Left hindlimb (tissue), 1 donor: Measurements from ENCODE around the gene SYT6.
"Not testable (repeated sequence)": the region's sequence is repeated elsewhere in the genome, so short reads cannot be mapped to it uniquely, and the experiment has no call there.

ENCODE experiments used
- DNase-seq: peaks from one replicate; pipeline ENCODE4 v3.0.0-alpha.2; 2018

Gene SYT6

GRCh38 chr1:114090738-114091505, 62.7 kb downstream of the SYT6 start:
- DNase-seq = no peak

- no peak for DNase-seq
These were observed 64.0 kb downstream of the SYT6 start for GRCh38 chr1:114089502-114090138.

GRCh38 chr1:114088392-114089299, 65.0 kb downstream of the SYT6 start:
- DNase-seq = no peak

DNA sequence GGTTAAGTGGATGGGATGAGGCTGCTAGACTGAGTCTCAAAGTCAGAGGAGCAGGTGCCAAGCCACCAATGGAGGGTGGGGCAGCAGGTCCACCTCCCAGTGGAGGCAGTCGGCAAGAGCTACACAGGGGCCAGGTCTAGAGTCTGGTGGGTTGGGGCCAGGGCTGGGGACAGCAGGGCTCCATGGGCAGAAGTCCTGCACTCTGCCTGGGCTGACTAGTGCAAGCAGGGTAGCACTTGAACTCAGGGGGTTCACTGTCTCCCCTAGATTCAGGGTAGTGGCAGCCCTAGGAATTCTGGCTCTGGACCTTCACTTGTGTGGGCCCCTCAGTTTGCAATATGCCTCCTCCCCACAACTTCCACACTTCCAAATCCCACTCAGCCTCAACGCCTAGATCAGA, 66.2 kb downstream of the SYT6 start:
- DNase-seq = no peak

GRCh38 chr1:114086601-114087368, 66.9 kb downstream of the SYT6 start:
- DNase-seq = no peak

DNA sequence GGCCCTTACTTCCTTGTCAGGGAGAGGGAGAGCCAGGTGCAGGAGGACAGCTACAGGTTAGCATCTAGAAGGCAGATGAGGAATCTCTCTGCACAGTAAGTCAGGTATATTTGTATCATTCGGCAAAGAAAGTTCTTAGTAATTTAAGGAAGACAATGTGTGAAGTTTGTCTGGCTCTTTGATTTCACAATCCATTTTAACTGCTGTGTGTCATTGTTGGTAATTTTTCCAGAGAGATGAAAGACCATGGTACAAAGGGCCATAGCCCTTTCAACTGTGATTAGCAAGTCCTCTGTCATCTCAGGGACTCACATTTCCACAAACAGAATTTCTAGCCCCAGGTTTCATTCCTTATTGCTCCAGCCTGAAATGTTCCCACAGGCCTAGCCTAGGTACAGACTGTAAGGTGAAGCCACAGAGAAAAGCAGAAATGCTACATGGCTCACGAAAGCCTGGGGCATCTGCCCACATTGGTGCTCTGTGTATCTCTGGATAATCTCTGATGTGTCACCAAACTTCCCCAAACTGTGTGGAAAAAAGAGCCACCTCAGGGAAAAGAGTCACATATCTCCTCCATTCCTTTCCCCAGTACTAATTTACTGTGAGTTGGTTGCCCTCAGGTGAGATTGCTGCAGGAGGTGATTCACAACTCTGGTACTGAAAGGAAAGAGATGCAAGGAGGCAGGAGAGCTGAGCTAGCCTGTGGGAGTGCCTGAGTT, 70.6 kb downstream of the SYT6 start:
- DNase-seq = no peak

DNA sequence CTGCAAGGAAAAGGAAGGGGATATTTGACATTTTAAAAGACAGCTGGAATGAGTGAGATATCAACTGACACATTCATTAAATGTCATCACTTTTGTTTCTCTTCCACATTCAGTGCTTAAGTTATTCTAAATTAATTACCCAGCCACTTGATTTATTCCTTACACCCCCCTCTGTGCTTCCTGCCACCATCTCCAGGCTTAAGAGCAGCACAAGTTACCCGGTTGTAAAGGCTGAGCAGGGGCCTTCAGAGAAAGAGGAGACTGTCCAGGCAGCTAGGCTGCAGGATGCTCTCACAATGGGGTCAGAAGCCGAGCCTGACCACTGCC, 71.4 kb downstream of the SYT6 start:
- no peak for DNase-seq

GRCh38 chr1:114081437-114082303, 72.0 kb downstream of the SYT6 start:
- DNase-seq = no peak

GRCh38 chr1:114080511-114081436, 72.9 kb downstream of the SYT6 start:
- no peak for DNase-seq

DNA sequence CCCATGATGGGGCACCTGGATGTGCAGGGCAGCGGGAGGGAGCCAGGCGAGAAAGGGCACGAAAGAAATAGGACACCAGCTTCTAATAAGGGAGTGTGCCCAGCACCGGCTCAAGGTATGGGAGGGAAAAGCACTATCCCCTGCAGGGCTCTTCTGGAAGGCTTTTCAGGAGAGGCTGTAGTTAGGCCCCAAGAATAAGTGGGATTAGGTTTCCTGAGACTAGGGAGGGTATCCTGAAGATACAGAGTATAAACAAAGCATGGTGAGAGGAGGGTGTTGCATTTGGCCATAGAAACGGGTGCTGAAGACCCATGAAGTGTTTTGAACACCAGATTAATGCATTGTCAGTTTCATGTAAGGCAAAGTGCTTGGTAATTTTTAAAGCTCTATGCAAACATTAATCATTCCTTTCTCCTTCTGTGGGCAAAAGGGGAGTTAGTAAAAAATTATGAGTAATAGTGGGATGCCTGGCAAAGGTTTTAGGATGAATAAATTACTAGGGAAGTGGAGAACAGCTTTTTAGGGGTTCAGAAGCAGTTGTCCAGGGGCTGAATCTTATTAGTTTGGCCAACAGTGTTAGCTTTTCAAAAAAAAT, 74.0 kb downstream of the SYT6 start:
- no peak for DNase-seq

- no peak for DNase-seq
These were observed 75.6 kb downstream of the SYT6 start for GRCh38 chr1:114078116-114078515.

GRCh38 chr1:114077188-114077587, 76.5 kb downstream of the SYT6 start:
- DNase-seq = no peak

DNA sequence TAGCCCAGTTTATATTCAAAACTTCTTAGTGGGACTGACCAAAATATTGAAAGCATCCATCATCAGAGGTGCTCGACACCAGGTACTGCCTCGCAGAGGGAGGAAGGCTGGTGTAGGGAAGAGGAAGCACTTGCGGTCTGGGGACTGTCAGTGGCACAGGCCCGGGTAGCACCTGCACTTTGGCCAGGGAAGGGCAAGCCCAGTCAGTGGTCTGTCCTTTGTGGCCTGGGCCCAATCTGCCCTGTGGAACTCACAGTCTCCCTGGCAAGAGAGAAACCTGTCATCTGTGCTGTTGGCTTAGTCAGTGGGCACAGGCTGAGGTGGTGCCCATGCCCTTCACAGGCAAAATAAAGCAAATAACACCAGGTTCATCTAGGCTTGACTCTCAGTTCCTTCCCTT, 77.4 kb downstream of the SYT6 start:
- no peak for DNase-seq

GRCh38 chr1:114075546-114076242, 78.0 kb downstream of the SYT6 start:
- no peak for DNase-seq

DNA sequence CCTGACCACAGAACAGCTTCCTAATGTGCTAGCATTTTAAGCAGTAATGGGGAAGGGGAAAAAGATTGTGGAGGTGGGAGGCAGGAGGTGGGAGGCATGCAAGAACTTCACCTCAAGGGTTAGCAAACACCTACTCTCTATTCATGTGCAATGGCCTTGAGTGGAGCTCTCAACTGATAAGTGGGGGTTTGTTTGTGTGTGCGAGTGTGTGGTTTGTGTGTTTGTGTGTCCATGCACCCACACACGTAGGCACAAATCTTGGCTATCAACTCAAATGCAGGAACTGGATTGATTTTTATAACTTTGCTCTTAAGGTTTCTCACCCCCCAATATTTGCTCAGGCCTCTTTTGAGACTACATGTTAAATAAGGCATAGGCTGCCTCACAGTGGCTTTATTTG, 78.6 kb downstream of the SYT6 start:
- DNase-seq = no peak

GRCh38 chr1:114072246-114072645, 81.4 kb downstream of the SYT6 start:
- no peak for DNase-seq

- not testable (repeated sequence) for DNase-seq
These were observed 83.9 kb downstream of the SYT6 start for GRCh38 chr1:114069762-114070161.

GRCh38 chr1:114068684-114069083, 85.0 kb downstream of the SYT6 start:
- DNase-seq = not testable (repeated sequence)

GRCh38 chr1:114065671-114066070, 88.0 kb downstream of the SYT6 start:
- not testable (repeated sequence) for DNase-seq
